GM21526 (cell line): ENCODE results near the gene DNLZ.

Experiments used
- ATAC-seq: cut with Tn5 transposase; IDR thresholded peaks from one replicate; pipeline ENCODE4 v1.9.1; 2021; ENCODE audit warnings: moderate library complexity; ENCODE audit not compliant: unreplicated experiment, low FRiP score

Gene DNLZ

GRCh38 chr9:136333486-136333885, 30.1 kb downstream of the DNLZ start:
- no peak for ATAC-seq

DNA sequence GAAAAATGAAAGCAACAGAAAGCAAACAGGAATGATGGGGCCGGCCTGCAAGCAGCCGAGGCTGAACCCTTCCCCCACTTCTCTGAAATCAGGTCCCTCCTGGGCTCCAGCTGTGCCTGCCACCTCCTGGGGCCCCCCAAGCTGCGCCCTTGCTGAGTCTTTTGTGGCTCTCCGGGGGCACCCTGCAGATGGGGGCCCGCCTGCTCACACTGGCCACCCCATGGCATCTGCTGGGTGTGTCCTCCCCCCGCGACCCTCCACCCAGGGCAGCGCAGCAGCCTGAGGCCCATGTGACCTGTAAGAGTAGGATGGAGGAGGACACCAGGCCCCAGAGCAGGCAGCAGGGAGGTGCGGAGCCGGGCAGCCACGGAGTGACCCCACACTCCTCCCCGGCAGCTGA, 30.5 kb downstream of the DNLZ start:
- no peak for ATAC-seq

DNA sequence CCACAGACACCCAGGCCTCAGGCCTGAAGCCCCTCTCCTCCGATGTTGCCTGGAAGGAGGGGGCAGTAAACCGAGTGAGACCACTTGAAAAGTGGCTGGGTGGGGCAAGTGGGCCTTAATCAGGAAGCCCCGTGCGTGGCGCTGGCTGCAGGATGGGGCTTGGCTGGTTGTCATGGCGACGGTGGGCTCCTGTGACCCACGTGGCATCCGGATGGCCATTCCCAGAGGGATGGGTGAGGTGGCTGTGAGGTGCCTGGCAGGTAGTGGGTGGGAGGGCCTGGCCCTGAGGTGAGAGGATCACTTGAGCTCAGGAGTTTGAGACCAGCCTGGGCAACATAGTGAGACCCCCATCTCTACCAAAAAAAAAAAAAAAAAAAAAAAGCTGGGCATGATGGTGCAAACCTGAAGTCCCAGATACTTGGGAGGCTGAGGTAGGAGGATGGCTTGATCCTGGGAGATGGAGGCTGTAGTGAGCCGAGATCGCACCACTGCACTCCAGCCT, 31.0 kb downstream of the DNLZ start:
- no peak for ATAC-seq

GRCh38 chr9:136331556-136332481, 31.7 kb downstream of the DNLZ start:
- ATAC-seq: no peak

DNA sequence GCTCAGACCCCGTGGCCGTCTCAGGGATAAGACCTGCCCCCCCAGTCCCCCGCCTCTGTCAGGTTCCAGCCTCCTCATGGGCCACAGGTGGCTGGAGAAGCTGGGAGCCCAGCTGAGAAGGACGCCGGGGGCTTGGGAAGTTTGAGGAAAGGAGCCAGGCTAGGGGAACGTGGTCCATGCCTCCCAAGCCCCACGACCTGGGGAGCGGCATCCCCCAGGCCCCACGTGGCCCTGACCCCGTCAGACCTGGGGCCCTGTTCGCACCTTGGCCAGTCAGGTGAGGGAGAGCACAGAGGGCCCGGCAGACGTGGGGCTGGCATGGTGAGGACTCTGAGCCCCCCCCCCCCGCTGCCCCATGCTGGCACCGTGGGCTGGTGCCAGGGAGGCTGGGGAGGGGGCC, 32.5 kb downstream of the DNLZ start:
- ATAC-seq: no peak

- ATAC-seq: no peak
Observed at GRCh38 chr9:136330406-136330990, 33.0 kb downstream of the DNLZ start.

DNA sequence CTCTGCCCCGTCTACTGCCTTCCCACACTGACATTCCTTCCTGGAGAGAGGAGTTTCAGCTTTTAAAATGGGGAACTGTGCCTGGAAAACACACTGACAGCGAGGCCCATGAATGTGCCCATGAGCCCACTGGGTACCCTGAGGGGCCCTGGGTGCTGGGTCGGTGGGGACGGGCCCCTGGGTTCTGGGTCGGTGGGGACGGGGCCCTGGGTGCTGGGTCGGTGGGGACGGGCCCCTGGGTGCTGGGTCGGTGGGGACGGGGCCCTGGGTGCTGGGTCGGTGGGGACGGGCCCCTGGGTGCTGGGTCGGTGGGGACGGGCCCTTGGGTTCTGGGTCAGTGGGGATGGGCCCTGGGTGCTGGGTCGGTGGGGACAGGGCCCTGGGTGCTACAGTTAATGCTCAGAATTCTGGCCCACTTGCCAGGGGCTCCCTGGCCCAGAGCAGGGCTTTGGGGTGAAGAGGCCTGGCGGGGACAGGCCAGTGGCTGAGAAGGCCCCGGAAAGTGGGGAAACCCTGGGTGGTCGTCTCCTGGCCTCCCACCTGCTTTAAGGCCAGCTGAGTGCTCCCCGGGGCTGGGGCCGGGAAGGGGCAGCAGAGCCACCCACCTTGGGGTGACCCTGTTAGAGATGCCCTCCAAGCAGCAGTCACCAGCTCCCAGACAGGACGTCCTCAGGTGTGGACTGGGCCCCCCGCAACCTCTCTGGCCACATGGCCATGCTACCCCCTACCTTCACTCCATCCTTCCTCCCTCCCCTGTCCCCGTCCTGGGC, 33.7 kb downstream of the DNLZ start:
- ATAC-seq: no peak

DNA sequence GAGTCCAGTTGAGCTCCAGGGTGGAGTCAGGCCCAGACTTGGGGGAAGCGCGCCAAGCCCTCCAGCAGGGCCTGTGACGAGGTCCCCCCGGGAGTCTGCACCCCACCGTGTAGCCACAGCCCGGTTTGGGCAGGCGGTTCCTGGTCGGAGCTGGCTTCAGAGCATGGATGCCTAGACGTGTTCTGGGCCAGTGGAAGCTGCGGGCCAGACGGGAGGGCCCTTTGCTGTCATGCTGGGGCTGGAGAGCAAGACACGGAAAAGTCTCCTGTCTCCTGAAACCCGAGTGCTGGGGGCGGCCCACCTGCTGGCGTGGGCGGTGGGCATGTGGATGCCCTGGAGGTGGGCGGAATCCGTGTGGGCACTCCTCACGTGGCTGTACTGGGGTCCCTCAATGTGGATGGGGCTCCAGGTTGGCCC, 34.3 kb downstream of the DNLZ start:
- no peak for ATAC-seq

DNA sequence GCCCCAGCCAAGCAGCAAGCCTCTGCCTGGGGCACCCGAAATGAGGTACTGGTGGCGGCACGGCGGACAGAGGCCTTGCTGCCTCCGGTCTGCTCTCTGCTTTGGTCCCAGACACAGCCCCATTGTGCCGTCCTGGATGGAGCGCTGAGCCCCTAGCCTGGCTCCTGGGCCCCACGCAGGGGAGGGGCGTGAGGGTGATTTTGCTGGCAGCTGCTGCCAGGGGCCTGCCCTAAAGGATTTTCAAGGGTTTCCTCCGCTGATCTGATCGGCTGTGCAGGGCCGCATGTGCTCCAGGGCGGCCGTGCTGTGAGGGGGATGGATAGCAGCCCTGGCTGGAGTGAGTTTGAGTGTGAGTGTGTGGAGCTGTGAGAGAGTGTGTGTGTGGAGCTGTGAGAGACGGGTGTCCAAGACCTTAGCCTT, 34.9 kb downstream of the DNLZ start:
- no peak for ATAC-seq

DNA sequence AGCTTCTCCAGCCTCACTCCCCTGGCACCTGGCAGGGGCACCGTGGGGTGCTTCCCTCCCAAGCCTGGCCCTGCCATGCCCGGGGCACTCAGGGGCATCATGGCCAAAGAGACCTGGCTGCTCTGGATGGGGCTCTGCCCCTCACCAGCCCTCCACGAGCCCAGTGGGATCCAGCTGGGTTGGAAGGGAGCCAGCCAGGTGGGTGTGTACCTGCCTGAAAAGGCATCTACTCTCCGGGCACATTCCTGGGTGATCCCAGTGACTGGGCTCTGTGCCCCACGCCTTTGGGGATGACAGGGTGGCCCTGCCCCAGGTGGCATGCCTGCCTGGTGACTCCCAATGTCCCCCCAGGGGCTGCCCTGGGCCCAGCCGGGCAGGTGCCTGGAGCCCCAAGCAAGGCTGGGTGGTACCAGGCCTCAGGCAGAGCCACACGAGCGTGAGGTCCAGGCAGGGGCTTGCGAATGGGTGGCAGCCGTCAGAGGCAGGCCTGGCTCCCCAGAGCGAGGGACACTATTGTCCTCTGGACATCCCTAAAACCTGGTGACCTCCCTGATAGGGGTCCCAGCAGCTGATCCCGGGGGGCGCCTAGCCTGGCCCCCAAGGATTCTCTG, 35.4 kb downstream of the DNLZ start:
- ATAC-seq: no peak

DNA sequence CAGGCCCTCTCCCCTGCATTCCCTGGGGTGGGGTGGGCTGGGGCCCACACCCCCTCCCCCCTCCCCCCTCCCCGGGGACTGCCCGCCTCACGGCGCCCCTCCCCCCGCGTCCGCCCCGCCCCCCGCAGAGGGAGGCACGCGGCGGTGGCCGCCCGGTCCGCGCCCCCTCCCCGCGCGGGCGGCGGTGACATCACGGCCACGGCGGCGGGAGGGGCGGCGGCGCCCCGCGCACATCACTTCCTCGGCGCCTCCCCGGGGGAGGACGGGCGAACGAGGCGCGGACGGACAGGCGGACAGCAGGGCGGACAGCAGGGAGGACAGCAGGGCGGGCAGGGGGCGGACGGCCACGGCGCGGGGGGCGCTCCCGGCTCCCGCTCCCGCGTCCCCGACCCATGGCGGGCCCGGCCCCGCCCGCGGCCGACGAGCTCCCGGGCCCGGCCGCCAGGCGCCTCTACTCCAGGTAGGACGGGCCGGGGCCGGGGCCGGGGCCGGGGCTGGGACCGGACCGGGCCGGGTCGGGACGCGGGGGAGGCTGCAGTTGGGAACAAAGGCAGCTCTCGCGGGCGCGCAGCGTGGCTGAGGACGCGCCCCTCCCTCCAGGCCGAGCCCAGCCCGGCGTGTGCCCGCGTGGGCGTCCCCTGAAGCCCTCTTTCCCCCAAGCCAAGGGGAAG, 36.1 kb downstream of the DNLZ start, which contains the start of gene GPSM1:
TSS of gene GPSM1 (plus strand) at position 236 of the 671 bp plus-strand sequence. CDS start at position 393, 157 bp downstream.
- no peak for ATAC-seq

DNA sequence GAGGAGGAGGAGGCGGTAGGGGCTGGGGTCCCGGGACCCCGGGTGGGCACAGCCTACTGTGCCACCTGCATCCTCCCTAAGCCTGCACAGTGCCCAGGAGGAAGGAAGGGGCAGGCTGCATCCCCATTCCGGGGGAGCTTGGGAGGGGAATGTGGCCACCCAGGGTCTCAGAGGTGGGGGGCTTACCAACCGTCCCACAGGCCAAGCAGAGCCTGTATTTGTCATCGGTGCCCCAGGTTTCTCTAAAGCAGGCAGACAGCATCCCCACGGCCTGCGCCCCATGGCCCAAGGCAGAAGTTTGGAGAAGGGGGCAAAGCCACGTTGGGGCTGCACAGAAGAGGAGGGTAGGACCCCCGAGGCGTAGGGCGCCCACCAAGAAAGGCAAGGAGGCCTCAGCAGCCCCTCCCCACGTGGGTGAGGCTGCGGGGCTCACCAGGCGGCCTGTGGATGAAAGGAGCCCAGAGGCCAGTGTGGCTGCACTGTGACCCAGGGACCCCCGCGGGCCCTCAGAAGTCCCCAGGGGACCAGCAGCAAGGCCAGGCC, 36.7 kb downstream of the DNLZ start:
- ATAC-seq: no peak

DNA sequence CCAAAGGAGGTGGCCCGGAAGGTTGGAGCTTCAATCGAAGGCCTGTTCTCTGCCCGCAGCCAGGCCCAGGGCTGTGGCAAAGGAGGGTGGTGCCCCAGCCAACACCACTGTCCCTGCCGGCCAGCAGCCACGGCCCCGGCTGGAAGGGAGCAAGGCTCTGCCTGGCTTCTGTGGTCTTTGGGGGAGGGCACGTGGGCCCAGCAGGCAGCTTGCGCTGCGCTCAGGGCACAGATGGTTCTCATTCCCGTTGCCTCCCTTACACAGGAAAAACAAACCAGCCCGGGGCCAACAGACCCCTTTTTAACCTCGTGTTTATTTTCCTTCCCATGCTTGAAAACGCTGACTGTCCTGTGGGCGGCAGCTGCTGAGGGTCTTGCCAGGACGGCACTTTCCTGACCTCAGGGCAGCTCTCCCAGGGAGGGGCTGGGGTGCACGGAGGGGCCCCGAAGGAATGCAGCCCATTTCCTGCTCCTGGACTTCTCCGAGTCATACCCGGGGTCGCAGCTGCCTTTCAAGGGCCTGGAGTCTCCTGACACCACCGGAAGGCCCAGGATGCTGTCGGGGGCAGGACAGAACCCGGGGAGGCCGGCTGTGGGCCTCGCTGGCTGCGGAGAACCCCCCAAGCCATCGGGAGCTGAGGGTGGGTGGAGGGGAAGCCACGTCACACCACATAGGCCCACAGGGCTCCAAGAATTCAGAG, 37.3 kb downstream of the DNLZ start:
- no peak for ATAC-seq

DNA sequence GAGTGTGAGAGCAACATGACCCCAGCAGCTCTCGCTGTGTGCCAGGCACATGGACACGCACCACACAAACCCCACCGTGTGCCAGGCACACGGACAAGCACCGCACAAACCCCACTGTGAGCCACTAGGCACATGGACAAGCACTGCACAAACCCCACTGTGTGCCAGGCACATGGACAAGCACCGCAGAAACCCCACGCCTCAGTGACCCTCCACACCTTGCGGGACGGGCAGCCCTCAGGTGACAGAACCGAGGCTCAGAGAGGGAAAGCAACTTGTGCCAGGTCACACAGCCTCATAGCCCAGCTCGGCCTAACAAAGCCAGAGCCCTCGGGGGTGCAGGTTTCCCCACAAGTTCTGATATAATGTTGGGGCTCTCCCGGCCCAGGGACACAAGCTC, 38.2 kb downstream of the DNLZ start:
- no peak for ATAC-seq

DNA sequence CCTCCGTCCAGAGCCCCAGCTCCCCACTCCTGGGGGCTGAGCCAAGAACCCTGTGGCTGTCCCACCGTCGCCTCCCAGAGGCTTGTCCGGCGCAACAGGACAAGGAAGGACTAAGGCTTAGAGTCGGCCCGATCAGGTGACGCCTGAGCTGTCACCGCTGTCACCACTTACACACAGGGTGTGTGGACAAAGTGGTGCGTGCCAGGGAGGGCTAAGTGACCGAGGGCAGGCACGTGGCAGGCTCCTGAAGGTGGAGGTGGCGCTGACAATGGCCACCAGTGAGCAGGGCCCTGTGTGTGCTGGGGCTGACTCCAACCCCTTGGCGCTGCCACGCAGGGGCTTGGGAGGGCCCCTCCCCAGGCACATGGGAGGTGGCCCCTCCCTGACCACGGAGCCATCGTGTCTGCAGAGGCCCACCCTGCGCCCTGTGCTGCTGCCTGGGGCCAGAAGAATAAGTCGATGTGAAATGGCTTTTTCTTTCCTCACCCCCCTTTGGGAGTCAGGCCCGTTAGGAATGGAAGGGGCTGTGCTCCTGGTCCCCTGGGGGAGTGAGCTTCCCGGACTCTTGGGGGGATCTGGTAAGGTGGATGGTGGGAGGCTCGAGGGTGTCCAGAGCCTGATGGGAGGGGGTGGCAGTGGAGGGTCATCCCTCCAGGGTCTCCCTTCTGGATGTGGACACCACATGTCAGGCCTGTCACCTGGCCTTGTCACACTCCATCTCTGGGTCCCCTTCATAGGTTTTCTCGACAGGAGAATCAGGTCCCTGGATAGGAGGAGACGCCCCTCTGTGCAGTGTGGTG, 38.8 kb downstream of the DNLZ start:
- ATAC-seq: no peak

DNA sequence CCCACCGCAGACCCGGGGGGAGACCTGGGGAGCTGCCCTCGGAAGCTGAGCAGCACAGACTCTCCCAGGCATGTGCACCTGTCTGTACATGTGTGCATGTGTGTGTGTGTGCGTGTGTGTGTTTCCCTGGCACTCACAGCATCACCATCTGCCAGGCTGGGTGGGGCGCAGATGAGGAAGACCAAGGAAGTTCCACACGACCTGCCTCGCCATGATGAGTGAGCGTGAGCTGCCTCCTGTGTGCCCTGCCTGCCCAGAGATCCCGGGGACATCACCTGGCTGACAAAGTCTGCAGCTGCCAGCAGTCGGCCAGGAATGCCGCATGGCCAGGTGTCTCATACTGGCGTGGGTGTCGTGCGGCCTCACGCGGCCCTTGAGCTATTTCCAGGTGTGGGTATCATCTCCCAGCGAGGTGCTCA, 40.2 kb downstream of the DNLZ start:
- ATAC-seq: no peak

DNA sequence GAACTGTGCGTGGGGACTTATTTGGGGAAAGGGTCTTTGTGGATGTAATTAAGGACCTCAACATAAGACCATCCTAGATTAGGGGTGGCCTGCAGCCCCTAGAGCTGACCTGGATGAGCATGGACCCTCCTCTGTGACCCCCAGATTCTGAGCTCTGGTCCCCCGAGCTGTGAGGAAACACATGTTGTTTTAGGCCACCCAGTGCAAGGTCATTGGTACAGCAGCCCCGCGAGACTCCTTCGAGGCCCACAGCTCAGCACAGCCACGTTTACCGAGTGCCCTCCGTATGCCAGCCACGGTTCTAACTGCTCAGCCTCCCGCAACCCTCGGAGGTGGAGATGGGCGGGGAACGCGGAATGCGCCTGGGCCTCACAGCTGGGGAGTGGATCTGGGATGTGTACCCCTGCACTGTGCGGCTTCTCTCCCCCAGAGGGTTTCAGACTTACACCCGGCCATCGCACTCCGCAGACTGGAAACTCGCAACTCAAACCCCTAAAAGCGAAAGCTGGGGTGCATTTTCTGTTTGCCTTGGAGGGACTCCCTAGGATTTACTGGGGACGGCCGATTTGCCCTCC, 40.7 kb downstream of the DNLZ start:
- no peak for ATAC-seq

- ATAC-seq: no peak
Observed at GRCh38 chr9:136321561-136321960, 42.0 kb downstream of the DNLZ start.
